Activated B cell treated with CpG ODN at 0.5 μM for 24 hours (primary cell): Measurements from ENCODE around the gene NAV3. TPM values are rescaled to one million over a fixed set of nuclear protein-coding genes. Genes with fewer than 3 reads are reported as not detected.

Experiments used
- ATAC-seq: fragments of 200-7000 bp; cut with Tn5 transposase; one replicate; pipeline ENCODE4 v1.10.0; 2021; ENCODE audit warnings: low read depth, mild to moderate bottlenecking, moderate library complexity
- CTCF ChIA-PET: fragments of 350-600 bp; sonication (Branson Sonifier 250); formaldehyde crosslinking; loops from one replicate; lab custom pipeline; 2021; ENCODE audit warnings: antibody characterized with exemption; lab: Charles Lee
- POLR2A ChIA-PET: fragments of 350-600 bp; sonication (Branson Sonifier 250); formaldehyde crosslinking; loops from one replicate; lab custom pipeline; 2021; ENCODE audit warnings: antibody characterized with exemption; lab: Charles Lee
- DNase-seq: peaks from one replicate; pipeline ENCODE4 v3.0.0; 2022
- H3K27ac Mint-ChIP-seq: one replicate; pipeline ENCODE4 v1.8.0; 2020; ENCODE audit warnings: mixed read lengths
- H3K27me3 Mint-ChIP-seq: one replicate; pipeline ENCODE4 v1.8.0; 2021; ENCODE audit warnings: mixed read lengths
- H3K36me3 Mint-ChIP-seq: one replicate; pipeline ENCODE4 v1.8.0; 2021; ENCODE audit warnings: low read depth, mixed read lengths
- H3K4me1 Mint-ChIP-seq: one replicate; pipeline ENCODE4 v1.8.0; 2021; ENCODE audit warnings: mixed read lengths
- H3K4me3 Mint-ChIP-seq: one replicate; pipeline ENCODE4 v1.8.0; 2020; ENCODE audit warnings: mild to moderate bottlenecking, mixed read lengths
- H3K9me3 Mint-ChIP-seq: one replicate; pipeline ENCODE4 v1.8.0; 2020; ENCODE audit warnings: mixed read lengths
- intact Hi-C: fragments of 100-400 bp; cut with micrococcal nuclease; formaldehyde crosslinking; loops from one replicate; pipeline ENCODE4 v1.15.1; 2024
- total RNA-seq: library from RNA; stranded (reverse); gene quantifications from 2 replicates; pipeline ENCODE4 v1.2.3, GENCODE V29; 2022
- TF ChIP-seq, protein P1 (sequence below): fragments of 200-600 bp; IDR thresholded peaks from one replicate; pipeline ENCODE4 v1.8.0; 2022; ENCODE audit warnings: antibody characterized with exemption, mild to moderate bottlenecking

Gene NAV3
- total RNA-seq, 1 donor from 2014 or later = not detected

DNA sequence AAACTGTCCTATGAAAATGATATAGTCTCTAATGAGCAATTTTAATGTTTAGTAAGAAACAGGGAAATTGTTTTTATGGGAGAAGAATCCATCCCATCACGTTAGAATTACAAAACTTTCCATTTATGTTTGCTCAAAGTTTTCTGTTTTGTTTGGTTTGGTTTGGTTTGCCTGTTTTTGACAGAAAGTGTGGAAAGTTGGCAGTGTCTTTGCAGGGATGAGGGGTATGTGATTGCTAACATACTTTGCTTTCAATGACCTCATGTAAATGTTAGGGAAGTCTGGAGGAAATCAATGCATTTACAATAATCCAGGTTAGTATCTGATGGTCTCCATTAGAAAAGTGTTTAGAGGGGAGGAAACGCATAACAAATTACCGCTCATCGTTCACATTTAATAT lies 12.3 kb upstream of the NAV3 start:
- Mint-ChIP-seq H3K4me3 (no peak overlapping the region), H3K4me1 (no peaks in the 10 kb centered on the region), H3K9me3 (no peaks in the 10 kb centered on the region), H3K27ac (no peak overlapping the region), H3K27me3 (no peaks in the 10 kb centered on the region), H3K36me3 (no peaks in the 10 kb centered on the region)
- DNase-seq (no peak), ATAC-seq (no peak)
- ChIA-PET POLR2A (no interaction called here), CTCF (no interaction called here)
- intact Hi-C loops = no loop called here
- TF ChIP-seq, protein P1, sequence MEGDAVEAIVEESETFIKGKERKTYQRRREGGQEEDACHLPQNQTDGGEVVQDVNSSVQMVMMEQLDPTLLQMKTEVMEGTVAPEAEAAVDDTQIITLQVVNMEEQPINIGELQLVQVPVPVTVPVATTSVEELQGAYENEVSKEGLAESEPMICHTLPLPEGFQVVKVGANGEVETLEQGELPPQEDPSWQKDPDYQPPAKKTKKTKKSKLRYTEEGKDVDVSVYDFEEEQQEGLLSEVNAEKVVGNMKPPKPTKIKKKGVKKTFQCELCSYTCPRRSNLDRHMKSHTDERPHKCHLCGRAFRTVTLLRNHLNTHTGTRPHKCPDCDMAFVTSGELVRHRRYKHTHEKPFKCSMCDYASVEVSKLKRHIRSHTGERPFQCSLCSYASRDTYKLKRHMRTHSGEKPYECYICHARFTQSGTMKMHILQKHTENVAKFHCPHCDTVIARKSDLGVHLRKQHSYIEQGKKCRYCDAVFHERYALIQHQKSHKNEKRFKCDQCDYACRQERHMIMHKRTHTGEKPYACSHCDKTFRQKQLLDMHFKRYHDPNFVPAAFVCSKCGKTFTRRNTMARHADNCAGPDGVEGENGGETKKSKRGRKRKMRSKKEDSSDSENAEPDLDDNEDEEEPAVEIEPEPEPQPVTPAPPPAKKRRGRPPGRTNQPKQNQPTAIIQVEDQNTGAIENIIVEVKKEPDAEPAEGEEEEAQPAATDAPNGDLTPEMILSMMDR = no peak

DNA sequence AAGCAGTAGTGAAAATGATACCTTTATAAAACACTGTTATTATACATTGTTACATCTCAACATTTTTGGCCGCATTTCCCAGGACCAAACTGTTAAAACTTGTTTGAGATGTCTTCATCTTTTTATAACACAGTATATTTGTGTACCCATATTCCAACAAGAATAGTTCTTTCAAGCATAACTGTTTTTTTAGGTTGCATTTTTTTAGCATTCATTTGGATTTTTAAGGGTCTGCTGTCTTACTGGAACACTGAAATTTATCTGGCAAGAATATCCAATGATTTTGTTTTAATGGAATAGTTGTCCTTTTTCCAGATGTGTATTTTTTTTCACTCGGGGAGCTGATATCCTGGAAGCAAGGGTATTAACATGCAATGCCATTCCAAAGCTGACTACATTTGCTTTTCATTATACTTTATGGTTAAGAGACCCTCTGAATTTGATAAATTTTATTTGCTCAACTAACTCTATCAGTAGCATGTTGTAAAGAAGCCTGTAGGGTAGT lies 8.9 kb upstream of the NAV3 start:
- H3K4me1 Mint-ChIP-seq = no peaks in the 10 kb centered on the region
- ChIA-PET CTCF (no interaction called here), POLR2A (no interaction called here)
- no peak for DNase-seq
- TF ChIP-seq, protein P1 = no peak
- intact Hi-C loops = no loop called here
- no peaks in the 10 kb centered on the region for H3K27me3 Mint-ChIP-seq
- H3K9me3 Mint-ChIP-seq = no peaks in the 10 kb centered on the region
- H3K4me3 Mint-ChIP-seq = no peak overlapping the region
- H3K27ac Mint-ChIP-seq = no peak overlapping the region
- no peak for ATAC-seq
- no peaks in the 10 kb centered on the region for H3K36me3 Mint-ChIP-seq

DNA sequence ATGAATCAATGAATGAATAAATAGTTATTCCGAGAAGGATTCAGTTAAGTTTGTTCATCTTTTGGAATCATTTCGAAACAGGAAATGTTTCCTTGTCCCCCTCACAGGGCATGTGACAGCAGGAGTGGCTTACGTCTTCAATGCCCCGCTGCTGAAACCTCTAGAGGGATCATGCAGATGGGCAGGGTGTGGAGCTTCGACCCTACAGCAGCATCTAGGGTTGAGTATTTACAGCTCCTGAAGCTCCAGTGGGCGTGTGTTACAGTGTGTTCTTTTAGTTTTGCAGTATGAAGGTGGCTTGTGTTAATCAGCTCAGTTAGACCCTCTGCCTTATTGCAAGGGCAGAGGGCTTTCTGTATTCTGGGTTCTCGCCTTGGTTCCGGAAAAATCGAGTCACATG lies 2.6 kb downstream of the NAV3 start:
- intact Hi-C loops = no loop called here
- POLR2A ChIA-PET = no interaction called here

DNA sequence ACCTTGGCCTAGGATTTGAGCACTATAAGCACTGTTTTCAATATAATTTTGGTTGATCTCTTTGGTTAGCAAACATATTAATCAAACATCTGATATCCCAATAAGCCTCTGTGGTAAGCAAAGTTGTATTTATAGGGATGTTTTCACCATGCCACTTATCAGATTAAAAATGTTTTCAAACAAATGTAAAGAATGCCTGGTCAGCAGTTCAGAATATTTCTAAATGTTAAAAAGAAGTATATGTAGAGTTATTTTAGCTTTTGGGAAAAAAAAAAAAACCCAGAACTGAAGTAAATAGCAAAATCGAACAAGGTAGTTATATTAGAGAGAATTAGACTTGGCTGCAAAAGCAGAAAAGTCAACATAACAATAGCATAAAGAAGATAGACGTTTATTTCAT lies 3.9 kb downstream of the NAV3 start:
- Mint-ChIP-seq H3K4me1 (no peaks in the 10 kb centered on the region), H3K9me3 (no peaks in the 10 kb centered on the region), H3K27me3 (no peaks in the 10 kb centered on the region), H3K4me3 (no peak overlapping the region), H3K36me3 (no peaks in the 10 kb centered on the region), H3K27ac (no peak overlapping the region)
- ATAC-seq (no peak), DNase-seq (no peak)
- intact Hi-C loops = no loop called here
- TF ChIP-seq, protein P1 = no peak
- ChIA-PET CTCF (no interaction called here), POLR2A (no interaction called here)

More for the DNA sequence above, 2.6 kb downstream of the NAV3 start:
- H3K4me1 Mint-ChIP-seq = no peaks in the 10 kb centered on the region
- H3K36me3 Mint-ChIP-seq = no peaks in the 10 kb centered on the region
- no peaks in the 10 kb centered on the region for H3K27me3 Mint-ChIP-seq
- H3K4me3 Mint-ChIP-seq = no peak overlapping the region
- ATAC-seq = no peak
- CTCF ChIA-PET = no interaction called here
- H3K27ac Mint-ChIP-seq = no peak overlapping the region
- DNase-seq = no peak
- TF ChIP-seq, protein P1 = no peak
- no peaks in the 10 kb centered on the region for H3K9me3 Mint-ChIP-seq

DNA sequence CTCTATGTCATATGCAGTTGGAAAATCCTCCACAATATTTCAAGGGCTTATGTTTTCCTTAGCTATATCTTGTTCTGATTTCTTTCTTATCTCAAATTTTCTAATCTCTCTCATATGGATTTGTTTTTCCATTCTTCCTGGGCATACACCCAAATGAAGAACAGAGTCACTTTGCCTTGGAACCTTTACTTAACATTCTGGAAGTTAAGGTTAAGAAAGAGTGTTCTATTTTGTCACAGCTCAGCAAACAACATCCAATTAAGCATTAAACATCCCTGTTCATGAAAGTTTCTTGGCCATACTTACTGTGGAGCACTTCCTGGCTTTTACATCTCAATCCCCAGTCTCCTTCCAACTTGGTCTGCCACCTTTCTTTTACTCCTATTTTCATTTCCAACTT lies 5.3 kb downstream of the NAV3 start:
- DNase-seq (no peak), ATAC-seq (no peak)
- POLR2A ChIA-PET = no interaction called here
- TF ChIP-seq, protein P1 = no peak
- no peak overlapping the region for H3K4me3 Mint-ChIP-seq
- no peaks in the 10 kb centered on the region for H3K9me3 Mint-ChIP-seq
- H3K36me3 Mint-ChIP-seq = no peaks in the 10 kb centered on the region
- H3K27ac Mint-ChIP-seq = no peak overlapping the region
- CTCF ChIA-PET = no interaction called here
- intact Hi-C loops = no loop called here
- no peaks in the 10 kb centered on the region for H3K4me1 Mint-ChIP-seq
- H3K27me3 Mint-ChIP-seq = no peaks in the 10 kb centered on the region
